HepG2 (cell line): ENCODE measurements around the gene RBPMS2. TPM values are rescaled to one million over a fixed set of nuclear protein-coding genes. Genes with fewer than 3 reads are reported as not detected.

ENCODE experiments used
- ATAC-seq: fragments of 200-7000 bp; cut with Tn5 transposase; 3 replicates; pipeline ENCODE4 v1.9.1; 2020; ENCODE audit warnings: mild to moderate bottlenecking, moderate library complexity
- BruUV-seq: library from RNA; stranded (reverse); fragments of 400-500 nt; replicated peaks from 2 replicates; lab custom pipeline; 2021; lab: Mats Ljungman, UMichigan
- CTCF ChIA-PET: fragments of 300-600 bp; formaldehyde crosslinking; extraction: SDS; loops from one replicate; lab custom pipeline; 2021; ENCODE audit warnings: low total read pairs, inconsistent platforms, low intra/inter-chr PET ratio; lab: Yijun Ruan, JAX
- POLR2A ChIA-PET: fragments of 350-600 bp; sonication (Branson Sonifier 250); formaldehyde crosslinking; loops from one replicate; lab custom pipeline; 2020; ENCODE audit warnings: antibody characterized with exemption, inconsistent platforms; lab: Yijun Ruan, JAX
- DNase-seq: peaks from one replicate; pipeline ENCODE4 v3.0.0-alpha.2; 2015; ENCODE audit warnings: low spot score
- FAIRE-seq: peaks from 3 replicates; lab custom pipeline; 2011; peaks lifted over from hg19 to GRCh38; lab: Jason Lieb, UNC
- H2AFZ ChIP-seq: one replicate; pipeline ENCODE4 v1.6.1; 2011; ENCODE audit warnings: low read length, inconsistent platforms
- H3K27ac ChIP-seq: fragments of 300-600 bp; 3 replicates; pipeline ENCODE4 v1.8.0; 2011; ENCODE audit warnings: mixed run types, mild to moderate bottlenecking, mixed read lengths, low read length, inconsistent platforms; ENCODE audit not compliant: insufficient read depth; ENCODE audit errors: extremely low read length
- H3K27me3 ChIP-seq, 2 experiments: fragments of 200-600 bp in 1 of 2; 2 replicates in 1 of 2; 3 replicates in 1 of 2; pipeline versions ENCODE4 v1.6.0 to v1.8.0; 2011; ENCODE audit warnings: low read length in 2 of 2, mild to moderate bottlenecking in 2 of 2, moderate library complexity in 2 of 2, inconsistent platforms in 1 of 2; ENCODE audit not compliant: insufficient read depth in 2 of 2, control insufficient read depth in 1 of 2
- H3K36me3 ChIP-seq, 2 experiments: fragments of 200-600 bp in 1 of 2; replicated peaks in 1 of 2; 2 replicates in 1 of 2; 3 replicates in 1 of 2; pipeline versions ENCODE4 v1.5.1 to v1.8.0; 2011; ENCODE audit warnings: low read length in 2 of 2, inconsistent platforms in 1 of 2; ENCODE audit not compliant: insufficient read depth in 2 of 2, control insufficient read depth in 1 of 2
- H3K4me1 ChIP-seq: 2 replicates; pipeline ENCODE4 v1.5.1; 2012; ENCODE audit warnings: low read length, inconsistent platforms; ENCODE audit not compliant: insufficient read depth
- H3K4me2 ChIP-seq: 2 replicates; pipeline ENCODE4 v1.6.0; 2011; ENCODE audit warnings: low read depth, low read length, inconsistent platforms
- H3K4me3 ChIP-seq, 3 experiments: fragments of 200-600 bp in 1 of 3; sonication (generic), shearing (Covaris generic) in 1 of 3; replicated peaks in 1 of 3; 2 replicates each; pipeline ENCODE4 v1.5.1; 2011 to 2016; ENCODE audit warnings: low read length in 3 of 3, inconsistent platforms in 2 of 3, low read depth in 2 of 3, mild to moderate bottlenecking in 2 of 3, control low read depth in 1 of 3, mixed read lengths in 1 of 3; ENCODE audit not compliant: insufficient read depth in 1 of 3
- H3K79me2 ChIP-seq: one replicate; pipeline ENCODE4 v1.6.1; 2011; ENCODE audit warnings: low read length, inconsistent platforms; ENCODE audit not compliant: insufficient read depth
- H3K9ac ChIP-seq: 2 replicates; pipeline ENCODE4 v1.6.0; 2011; ENCODE audit warnings: mild to moderate bottlenecking, low read depth, low read length, inconsistent platforms; ENCODE audit not compliant: insufficient read depth
- H3K9me3 ChIP-seq: 2 replicates; pipeline ENCODE4 v1.5.1; 2012; ENCODE audit warnings: mild to moderate bottlenecking, low read length
- H4K20me1 ChIP-seq: 2 replicates; pipeline ENCODE4 v1.6.0; 2011; ENCODE audit warnings: inconsistent platforms, mild to moderate bottlenecking, low read length, moderate library complexity; ENCODE audit not compliant: insufficient read depth
- ATF2 ChIP-seq: sonication (generic); formaldehyde crosslinking; IDR thresholded peaks from 2 replicates; pipeline ENCODE4 v1.4.0; 2020; ENCODE audit warnings: missing genetic modification reagents
- ATF7 ChIP-seq, 2 experiments: fragments of 450-650 bp in 1 of 2; sonication (generic) in 1 of 2; formaldehyde crosslinking in 1 of 2; IDR thresholded peaks; 2 replicates each; pipeline versions ENCODE4 v1.4.0 to v1.6.1; 2016 to 2020; ENCODE audit warnings: antibody characterized with exemption in 1 of 2, mild to moderate bottlenecking in 1 of 2, missing genetic modification reagents in 1 of 2
- BHLHE40 ChIP-seq: IDR thresholded peaks from 2 replicates; pipeline ENCODE4 v1.6.1; 2011; ENCODE audit warnings: low read length, improper control_type of control experiment
- CCDC6 ChIP-seq: sonication (generic); formaldehyde crosslinking; IDR thresholded peaks from 2 replicates; pipeline ENCODE4 v1.8.1; 2022; ENCODE audit warnings: mild to moderate bottlenecking, missing genetic modification reagents, moderate library complexity
- CEBPG ChIP-seq: IDR thresholded peaks from 2 replicates; pipeline ENCODE4 v1.6.1; 2016
- FOSL2 ChIP-seq: sonication (generic); formaldehyde crosslinking; IDR thresholded peaks from 2 replicates; pipeline ENCODE4 v1.4.0; 2020; ENCODE audit warnings: missing genetic modification reagents
- FOXA1 ChIP-seq, 2 experiments: fragments of 450-650 bp in 1 of 2; sonication (generic) in 1 of 2; formaldehyde crosslinking in 1 of 2; IDR thresholded peaks; 2 replicates each; pipeline versions ENCODE4 v1.4.0 to v1.6.1; 2016 to 2020; ENCODE audit warnings: missing genetic modification reagents in 1 of 2
- GATA4 ChIP-seq: sonication (generic); IDR thresholded peaks from 2 replicates; pipeline ENCODE4 v1.6.1; 2016; ENCODE audit warnings: antibody characterized with exemption, low read depth, borderline replicate concordance
- SAP130 ChIP-seq: IDR thresholded peaks from 2 replicates; pipeline ENCODE4 v1.6.1; 2016; ENCODE audit warnings: low read depth
- SOX13 ChIP-seq, 3 experiments: fragments of 450-650 bp in 1 of 3; sonication (generic) in 1 of 3; formaldehyde crosslinking in 1 of 3; IDR thresholded peaks in 2 of 3; conservative IDR thresholded peaks in 1 of 3; 2 replicates each; pipeline versions ENCODE4 v1.5.0 to v1.6.1; 2016 to 2020; ENCODE audit warnings: antibody characterized with exemption in 1 of 3, mild to moderate bottlenecking in 1 of 3, missing compliant biosample characterization in 1 of 3, missing genetic modification reagents in 1 of 3, moderate library complexity in 1 of 3
- SOX5 ChIP-seq: IDR thresholded peaks from 2 replicates; pipeline ENCODE4 v1.6.1; 2016; ENCODE audit warnings: borderline replicate concordance
- SRSF1 ChIP-seq: fragments of 200-400 bp; formaldehyde crosslinking; optimal IDR thresholded peaks from 2 replicates; pipeline ENCODE3; 2017; ENCODE audit warnings: mild to moderate bottlenecking, low read depth, low read length, moderate library complexity
- TEAD3 ChIP-seq: optimal IDR thresholded peaks from 2 replicates; pipeline ENCODE3; 2016; ENCODE audit warnings: borderline replicate concordance
- YEATS2 ChIP-seq: sonication (generic); formaldehyde crosslinking; IDR thresholded peaks from 2 replicates; pipeline ENCODE4 v1.4.0; 2020; ENCODE audit warnings: missing genetic modification reagents, borderline replicate concordance
- ZBTB21 ChIP-seq: sonication (generic); formaldehyde crosslinking; IDR thresholded peaks from 2 replicates; pipeline ENCODE4 v1.4.0; 2020; ENCODE audit warnings: missing genetic modification reagents
- ZBTB3 ChIP-seq: sonication (generic); formaldehyde crosslinking; IDR thresholded peaks from 2 replicates; pipeline ENCODE4 v1.4.0; 2020; ENCODE audit warnings: low read depth, mild to moderate bottlenecking, moderate library complexity, missing genetic modification reagents, borderline replicate concordance
- WGBS: methylation state at CpG from one replicate; pipeline ENCODE4 v1.1.6; 2017; ENCODE audit warnings: low lambda C conversion rate; 5-methylcytosine and 5-hydroxymethylcytosine counted together
- in situ Hi-C: cut with HindIII; loops from 2 replicates; pipeline ENCODE4 v1.10.0; 2017; ENCODE audit warnings: low pct_unique_long_range_greater_than_20kb; ENCODE audit not compliant: extremely low pct_ligation_motif_present
- intact Hi-C: fragments of 100-400 bp; cut with micrococcal nuclease; formaldehyde crosslinking; loops from one replicate; pipeline ENCODE4 v1.10.0; 2022; ENCODE audit not compliant: unreplicated experiment
- polyA plus RNA-seq, 8 experiments: library from polyadenylated mRNA; depleted of rRNA in 3 of 8; stranded (reverse) in 7 of 8; unstranded in 1 of 8; fragments of >200 nt; fragmentation: Illumina TruSeq in 4 of 8; extraction: Trizol in 4 of 8; gene quantifications; 2 replicates each; pipeline versions ENCODE4 v1.2.1 to v1.2.3, GENCODE V29; 2011 to 2016; ENCODE audit warnings: low read depth in 4 of 8, missing spikeins in 1 of 8, mixed read lengths in 1 of 8; ENCODE audit not compliant: insufficient read depth in 1 of 8
- total RNA-seq, 5 experiments: library from RNA; depleted of rRNA; stranded (reverse); fragments of >200 nt; fragmentation: Illumina TruSeq; extraction: Trizol; gene quantifications; 2 replicates each; pipeline ENCODE4 v1.2.3, GENCODE V29; 2016; ENCODE audit warnings: low read depth in 1 of 5

RBPMS2 gene
- total and polyA plus RNA-seq, 2 of the 13 experiments (the other 11 are each of a cell fraction or from before 2014, with no cell fraction given) = 0.08 TPM; not detected in 1

- Histone ChIP-seq H2AFZ (no peak overlapping the region), H3K4me1 (peaks cover 37% of the 10 kb centered on the region), H3K27ac (no peak overlapping the region), H3K4me2 (no peak overlapping the region), H3K36me3 (peaks cover under 1 to 23% of the 10 kb centered on the region in 2 experiments; a peak in 4 of 5 replicates), H4K20me1 (peaks cover 8% of the 10 kb centered on the region), H3K9me3 (no peaks in the 10 kb centered on the region), H3K9ac (no peak overlapping the region), H3K79me2 (peaks cover 13% of the 10 kb centered on the region), H3K4me3 (no peak overlapping the region), H3K27me3 (no peaks in the 10 kb centered on the region)
- BruUV-seq = no TSS peak
- CTCF ChIA-PET = no interaction called here
- 100% methylated on average over 2 of the region's 2 CpGs for WGBS
- DNase-seq (no peak), FAIRE-seq (no peak), ATAC-seq (no peak)
- intact Hi-C loops (no loop called here), in situ Hi-C loops (loop anchor here (25.0 kb wide), 1 partner anchor 483 kb away; no protein-coding TSS in a partner anchor)
- TF ChIP-seq SOX13 (IDR thresholded peaks at IDR 0.05) (no peak), SOX13 (CRISPR knock-in tag; conservative IDR thresholded peaks at IDR 0.05 in 1 of 2, IDR thresholded peaks at IDR 0.05 in 1 of 2) (peak in 1 of 2 experiments; percentile 46; a peak in 1 of 4 replicates), SOX5 (CRISPR knock-in tag) (peak; percentile 39; the same call in 1 of the 2 replicates), YEATS2 (CRISPR knock-in tag) (no peak)
- POLR2A ChIA-PET = interaction anchor here (0.6 kb wide), 1 partner anchor 95 kb away, joined by 4 read pairs; no protein-coding TSS in a partner anchor
Observed at GRCh38 chr15:64694816-64695215, 80.6 kb downstream of the RBPMS2 start.

- DNase-seq (peak; percentile 78), FAIRE-seq (peak; percentile 60), ATAC-seq (peak; percentile 76)
- H3K27ac ChIP-seq = no peak overlapping the region
- no TSS peak for BruUV-seq
- H4K20me1 ChIP-seq = no peaks in the 10 kb centered on the region; the same call in 1 of the 2 replicates
- ChIA-PET POLR2A (interaction anchor here (1.0 to 1.1 kb wide), 2 partner anchors 10 to 35 kb away, joined by 3 to 4 read pairs; no protein-coding TSS in a partner anchor), CTCF (no interaction called here)
- no peak overlapping the region for H3K4me2 ChIP-seq
- H3K36me3 ChIP-seq = peaks cover 4 to 38% of the 10 kb centered on the region in 2 experiments; a peak in 4 of 5 replicates
- in situ Hi-C loops (loop anchor here (25.0 kb wide), 1 partner anchor 481 kb away; no protein-coding TSS in a partner anchor), intact Hi-C loops (no loop called here)
- no peak overlapping the region for H2AFZ ChIP-seq
- H3K4me1 ChIP-seq = peaks cover 23% of the 10 kb centered on the region
- peaks cover 5% of the 10 kb centered on the region for H3K79me2 ChIP-seq
- no peaks in the 10 kb centered on the region for H3K27me3 ChIP-seq
- no peak overlapping the region for H3K4me3 ChIP-seq
- H3K9ac ChIP-seq = no peak overlapping the region
- H3K9me3 ChIP-seq = no peaks in the 10 kb centered on the region
- WGBS = 65% methylated on average over 3 of the region's 5 CpGs
- TF ChIP-seq CCDC6 (no peak), ZBTB3 (peak; percentile 54; the same call in 1 of the 2 replicates), GATA4 (no peak), CEBPG (CRISPR knock-in tag) (peak; percentile 49), ATF2 (peak; percentile 46; the same call in 1 of the 2 replicates), ZBTB21 (peak; percentile 77), FOSL2 (peak; percentile 72), BHLHE40 (0 out of 2 replicates have a peak, but pooled peaks have one; percentile 17), FOXA1 (IDR thresholded peaks at IDR 0.05) (no peak), FOXA1 (CRISPR knock-in tag; IDR thresholded peaks at IDR 0.05) (peak; percentile 62; the same call in 1 of the 2 replicates), ATF7 (IDR thresholded peaks at IDR 0.05) (peak; percentile 44), ATF7 (CRISPR knock-in tag; IDR thresholded peaks at IDR 0.05) (no peak), SAP130 (CRISPR knock-in tag) (peak; percentile 27; the same call in 1 of the 2 replicates), SRSF1 (no peak), TEAD3 (CRISPR knock-in tag) (peak; percentile 71)
Observed at GRCh38 chr15:64693134-64693533, 82.3 kb downstream of the RBPMS2 start.
